NCI-H1930 (cell line): ENCODE results near the gene DENND5A.
"Not testable (repeated sequence)": the region's sequence is repeated elsewhere in the genome, so short reads cannot be mapped to it uniquely, and the experiment has no call there.

ENCODE experiments used
- DNase-seq, 2 experiments: peaks; one replicate each; lab custom pipeline; 2025; lab: John Stamatoyannopoulos, UW

Gene DENND5A

GRCh38 chr11:9210922-9211320 is 54.2 kb downstream of the DENND5A start:
- no peak for DNase-seq

GRCh38 chr11:9210224-9210921 is 54.8 kb downstream of the DENND5A start:
- DNase-seq: no peak

- DNase-seq: not testable (repeated sequence)
Observed at GRCh38 chr11:9209604-9210003, 55.5 kb downstream of the DENND5A start.

GRCh38 chr11:9208726-9209501 is 56.2 kb downstream of the DENND5A start:
- DNase-seq: no peak

- DNase-seq: no peak
Observed at GRCh38 chr11:9207229-9207628, 57.9 kb downstream of the DENND5A start.

GRCh38 chr11:9206496-9206895 is 58.7 kb downstream of the DENND5A start:
- DNase-seq: no peak

- DNase-seq: peak in 1 of 2 experiments; percentile 7
Observed at GRCh38 chr11:9203691-9204311, 61.3 kb downstream of the DENND5A start.

- no peak for DNase-seq
Observed at GRCh38 chr11:9201372-9202162, 63.6 kb downstream of the DENND5A start.

GRCh38 chr11:9200471-9200870 is 64.7 kb downstream of the DENND5A start:
- no peak for DNase-seq

- no peak for DNase-seq
Observed at GRCh38 chr11:9193316-9193715, 71.8 kb downstream of the DENND5A start.

GRCh38 chr11:9192561-9192960 is 72.6 kb downstream of the DENND5A start:
- no peak for DNase-seq

GRCh38 chr11:9190326-9191016 is 74.7 kb downstream of the DENND5A start:
- not testable (repeated sequence) for DNase-seq

- not testable (repeated sequence) for DNase-seq
Observed at GRCh38 chr11:9188860-9189259, 76.3 kb downstream of the DENND5A start.

- no peak for DNase-seq
Observed at GRCh38 chr11:9187616-9188015, 77.5 kb downstream of the DENND5A start.

GRCh38 chr11:9184516-9184915 is 80.6 kb downstream of the DENND5A start:
- no peak for DNase-seq

- DNase-seq: no peak
Observed at GRCh38 chr11:9182180-9182871, 82.8 kb downstream of the DENND5A start.

GRCh38 chr11:9180784-9181183 is 84.4 kb downstream of the DENND5A start:
- no peak for DNase-seq

- no peak for DNase-seq
Observed at GRCh38 chr11:9179141-9179540, 86.0 kb downstream of the DENND5A start.

GRCh38 chr11:9178716-9179115 is 86.4 kb downstream of the DENND5A start:
- DNase-seq: no peak

- DNase-seq: no peak
Observed at GRCh38 chr11:9177438-9178091, 87.6 kb downstream of the DENND5A start.
